ENCODE data around the gene TRIM16.
A peak's percentile ranks its signal among the peaks of the same experiment; 100 is the strongest.
"Not testable (repeated sequence)": the region's sequence is repeated elsewhere in the genome, so short reads cannot be mapped to it uniquely, and the experiment has no call there.

Gene TRIM16

GRCh38 chr17:15642014-15642413 is 42.1 kb downstream of the TRIM16 start:
- not testable (repeated sequence) for H3K4me3 Mint-ChIP-seq; H3K9me3 Mint-ChIP-seq; H3K27ac Mint-ChIP-seq; H3K36me3 Mint-ChIP-seq (ENCODE audit: low read depth); H3K27me3 Mint-ChIP-seq (ENCODE audit: low read depth)
- H3K4me1 Mint-ChIP-seq, result peaks cover 12% of the 10 kb centered on the region

GRCh38 chr17:15630930-15631453 is 53.1 kb downstream of the TRIM16 start:
- H3K27ac Mint-ChIP-seq; H3K9me3 Mint-ChIP-seq; H3K27me3 Mint-ChIP-seq (ENCODE audit: low read depth); H3K4me1 Mint-ChIP-seq; H3K4me3 Mint-ChIP-seq: not testable (repeated sequence)
- H3K36me3 Mint-ChIP-seq (ENCODE audit: low read depth), result peaks cover 54% of the 10 kb centered on the region

- not testable (repeated sequence) for H3K9me3 Mint-ChIP-seq; H3K27me3 Mint-ChIP-seq (ENCODE audit: low read depth); H3K27ac Mint-ChIP-seq; H3K4me1 Mint-ChIP-seq; H3K4me3 Mint-ChIP-seq
- H3K36me3 Mint-ChIP-seq (ENCODE audit: low read depth), result peaks cover 47% of the 10 kb centered on the region
Observed at GRCh38 chr17:15629991-15630390, 54.1 kb downstream of the TRIM16 start.

- H3K27ac Mint-ChIP-seq; H3K4me1 Mint-ChIP-seq; H3K27me3 Mint-ChIP-seq (ENCODE audit: low read depth); H3K9me3 Mint-ChIP-seq; H3K4me3 Mint-ChIP-seq: not testable (repeated sequence)
- H3K36me3 Mint-ChIP-seq (ENCODE audit: low read depth), result peaks cover 15% of the 10 kb centered on the region
Observed at GRCh38 chr17:15623661-15624209, 60.4 kb downstream of the TRIM16 start.

- H3K36me3 Mint-ChIP-seq (ENCODE audit: low read depth), result peaks cover 13% of the 10 kb centered on the region
- not testable (repeated sequence) for H3K27me3 Mint-ChIP-seq (ENCODE audit: low read depth); H3K4me1 Mint-ChIP-seq; H3K27ac Mint-ChIP-seq; H3K9me3 Mint-ChIP-seq; H3K4me3 Mint-ChIP-seq
Observed at GRCh38 chr17:15623255-15623654, 60.9 kb downstream of the TRIM16 start.

GRCh38 chr17:15622124-15622523 is 62.0 kb downstream of the TRIM16 start:
- not testable (repeated sequence) for H3K4me1 Mint-ChIP-seq; H3K4me3 Mint-ChIP-seq; H3K27ac Mint-ChIP-seq; H3K27me3 Mint-ChIP-seq (ENCODE audit: low read depth); H3K9me3 Mint-ChIP-seq; H3K36me3 Mint-ChIP-seq (ENCODE audit: low read depth)

GRCh38 chr17:15619331-15620058 is 64.6 kb downstream of the TRIM16 start, which contains the start of gene FBXW10B:
FBXW10B (minus strand) TSS chr17:15619704; CDS start chr17:15619512, 192 bp downstream.
- Mint-ChIP-seq H3K4me3 (peak within 1 kb of the TSS in 2 of 3 experiments; percentile 68 to 74), H3K27ac (peak within 1 kb of the TSS; percentile 84 to 92 (median 87))
- not testable (repeated sequence) for H3K36me3 Mint-ChIP-seq (ENCODE audit: low read depth); H3K9me3 Mint-ChIP-seq; H3K4me1 Mint-ChIP-seq; H3K27me3 Mint-ChIP-seq (ENCODE audit: low read depth)

- H3K27me3 Mint-ChIP-seq (ENCODE audit: low read depth); H3K9me3 Mint-ChIP-seq; H3K4me3 Mint-ChIP-seq; H3K36me3 Mint-ChIP-seq (ENCODE audit: low read depth): not testable (repeated sequence)
- H3K4me1 Mint-ChIP-seq, result peaks cover 10% of the 10 kb centered on the region
- peak overlapping the region in 2 of 3 experiments; percentile 20 to 72 for H3K27ac Mint-ChIP-seq
Observed at GRCh38 chr17:15616828-15617227, 67.3 kb downstream of the TRIM16 start.

- not testable (repeated sequence) for H3K27me3 Mint-ChIP-seq (ENCODE audit: low read depth); H3K9me3 Mint-ChIP-seq; H3K4me3 Mint-ChIP-seq; H3K36me3 Mint-ChIP-seq (ENCODE audit: low read depth)
- Mint-ChIP-seq H3K27ac (peak overlapping the region in 2 of 3 experiments; percentile 83 to 84), H3K4me1 (peaks cover 10% of the 10 kb centered on the region)
Observed at GRCh38 chr17:15615850-15616249, 68.3 kb downstream of the TRIM16 start.

- H3K4me1 Mint-ChIP-seq, result not testable (repeated sequence)
Observed at GRCh38 chr17:15613111-15613510, 71.0 kb downstream of the TRIM16 start.

GRCh38 chr17:15592960-15593359 is 91.2 kb downstream of the TRIM16 start:
- H3K4me1 Mint-ChIP-seq; H3K27me3 Mint-ChIP-seq (ENCODE audit: low read depth); H3K36me3 Mint-ChIP-seq (ENCODE audit: low read depth); H3K27ac Mint-ChIP-seq; H3K9me3 Mint-ChIP-seq; H3K4me3 Mint-ChIP-seq: not testable (repeated sequence)

More at GRCh38 chr17:15613111-15613510, 71.0 kb downstream of the TRIM16 start:
- H3K4me3 Mint-ChIP-seq; H3K9me3 Mint-ChIP-seq; H3K36me3 Mint-ChIP-seq (ENCODE audit: low read depth); H3K27me3 Mint-ChIP-seq (ENCODE audit: low read depth): not testable (repeated sequence)
- peak overlapping the region; percentile 21 to 88 (median 72) for H3K27ac Mint-ChIP-seq

GRCh38 chr17:15591986-15592385 is 92.1 kb downstream of the TRIM16 start:
- H3K27ac Mint-ChIP-seq, result peak overlapping the region; percentile 78 to 89 (median 85)
- not testable (repeated sequence) for H3K36me3 Mint-ChIP-seq (ENCODE audit: low read depth); H3K9me3 Mint-ChIP-seq; H3K4me1 Mint-ChIP-seq; H3K27me3 Mint-ChIP-seq (ENCODE audit: low read depth); H3K4me3 Mint-ChIP-seq

- not testable (repeated sequence) for H3K27ac Mint-ChIP-seq; H3K4me1 Mint-ChIP-seq; H3K36me3 Mint-ChIP-seq (ENCODE audit: low read depth); H3K9me3 Mint-ChIP-seq; H3K4me3 Mint-ChIP-seq; H3K27me3 Mint-ChIP-seq (ENCODE audit: low read depth)
Observed at GRCh38 chr17:15590844-15591243, 93.3 kb downstream of the TRIM16 start.

GRCh38 chr17:15589544-15590536 is 94.3 kb downstream of the TRIM16 start:
- not testable (repeated sequence) for H3K27ac Mint-ChIP-seq; H3K4me1 Mint-ChIP-seq; H3K9me3 Mint-ChIP-seq; H3K27me3 Mint-ChIP-seq (ENCODE audit: low read depth); H3K4me3 Mint-ChIP-seq; H3K36me3 Mint-ChIP-seq (ENCODE audit: low read depth)

- H3K36me3 Mint-ChIP-seq (ENCODE audit: low read depth); H3K9me3 Mint-ChIP-seq; H3K27ac Mint-ChIP-seq; H3K4me3 Mint-ChIP-seq; H3K27me3 Mint-ChIP-seq (ENCODE audit: low read depth); H3K4me1 Mint-ChIP-seq: not testable (repeated sequence)
Observed at GRCh38 chr17:15588017-15588416, 96.1 kb downstream of the TRIM16 start.

Data from nephron (organoid).